Measurements from ENCODE around the gene TIMELESS.

GRCh38 chr12:56448860-56449621 is at the start of gene TIMELESS:
- no peak for TF ChIP-seq CTCF (conservative IDR thresholded peaks at IDR 0.05; ENCODE audit: low read depth, low read length)
- TF ChIP-seq EZH2 (IDR thresholded peaks at IDR 0.05; ENCODE audit: low read length, unreplicated experiment) = no peak
- TF ChIP-seq EZH2phosphoT487 (IDR thresholded peaks at IDR 0.05; ENCODE audit: borderline replicate concordance, low read length) = no peak
